Effector CD8-positive, alpha-beta T cell (primary cell): ENCODE data around the gene PAQR5.
"Not testable (repeated sequence)": the region's sequence is repeated elsewhere in the genome, so short reads cannot be mapped to it uniquely, and the experiment has no call there.

Experiments
- DNase-seq: peaks from one replicate; lab custom pipeline; 2025; lab: John Stamatoyannopoulos, UW

The PAQR5 gene

GRCh38 chr15:69316291-69316690 lies 17.6 kb downstream of the PAQR5 start:
- no peak for DNase-seq

- DNase-seq, result no peak
Observed at GRCh38 chr15:69317392-69317841, 18.7 kb downstream of the PAQR5 start.

GRCh38 chr15:69318033-69318432 lies 19.3 kb downstream of the PAQR5 start:
- DNase-seq, result no peak

GRCh38 chr15:69319384-69320375 lies 21.0 kb downstream of the PAQR5 start:
- DNase-seq, result no peak

GRCh38 chr15:69320977-69321554 lies 22.4 kb downstream of the PAQR5 start:
- DNase-seq, result no peak

GRCh38 chr15:69323893-69324430 lies 25.2 kb downstream of the PAQR5 start:
- no peak for DNase-seq

- no peak for DNase-seq
Observed at GRCh38 chr15:69324565-69324964, 25.9 kb downstream of the PAQR5 start.

- no peak for DNase-seq
Observed at GRCh38 chr15:69325456-69325971, 26.8 kb downstream of the PAQR5 start.

- DNase-seq, result no peak
Observed at GRCh38 chr15:69328080-69328479, 29.4 kb downstream of the PAQR5 start.

- DNase-seq, result no peak
Observed at GRCh38 chr15:69328739-69329138, 30.0 kb downstream of the PAQR5 start.

- no peak for DNase-seq
Observed at GRCh38 chr15:69337138-69337537, 38.4 kb downstream of the PAQR5 start.

GRCh38 chr15:69338535-69339213 lies 40.0 kb downstream of the PAQR5 start:
- no peak for DNase-seq

- DNase-seq, result not testable (repeated sequence)
Observed at GRCh38 chr15:69339214-69339543, 40.5 kb downstream of the PAQR5 start.

GRCh38 chr15:69340243-69340900 lies 41.7 kb downstream of the PAQR5 start:
- DNase-seq, result no peak

GRCh38 chr15:69341356-69341755 lies 42.6 kb downstream of the PAQR5 start:
- DNase-seq, result no peak

GRCh38 chr15:69342460-69343076 lies 43.9 kb downstream of the PAQR5 start:
- DNase-seq, result no peak

GRCh38 chr15:69343133-69343532 lies 44.4 kb downstream of the PAQR5 start:
- no peak for DNase-seq

GRCh38 chr15:69344238-69344637 lies 45.5 kb downstream of the PAQR5 start:
- DNase-seq, result no peak

GRCh38 chr15:69346112-69346511 lies 47.4 kb downstream of the PAQR5 start:
- no peak for DNase-seq

- DNase-seq, result no peak
Observed at GRCh38 chr15:69351333-69351732, 52.6 kb downstream of the PAQR5 start.

GRCh38 chr15:69351884-69352283 lies 53.2 kb downstream of the PAQR5 start:
- no peak for DNase-seq
